Measurements from ENCODE around the gene KRT36. TPM values are rescaled to one million over a fixed set of nuclear protein-coding genes. Genes with fewer than 3 reads are reported as not detected.
A peak's percentile ranks its signal among the peaks of the same experiment; 100 is the strongest.

The KRT36 gene
- total RNA-seq, 6 donors from 2014 or later: not detected

- Histone ChIP-seq H3K9me3 (no peaks in the 10 kb centered on the region), H3K27me3 (no peaks in the 10 kb centered on the region), H3K36me3 (no peaks in the 10 kb centered on the region), H3K27ac (no peak overlapping the region), H3K4me3 (no peak overlapping the region), H3K4me1 (peaks cover 0 to 13% (median 5%) of the 10 kb centered on the region in 4 donors)
- WGBS, 2 donors: 88 to 92% methylated on average over 10 to 11 of the region's 11 CpGs
- ATAC-seq (ENCODE audit: low FRiP score in 2 of 2): no peak
- no peak for DNase-seq
- TF ChIP-seq EP300 (IDR thresholded peaks at IDR 0.05): no peak
- no peak for TF ChIP-seq POLR2A (IDR thresholded peaks at IDR 0.05)
- no peak for TF ChIP-seq POLR2AphosphoS5 (IDR thresholded peaks at IDR 0.05)
- TF ChIP-seq CTCF (IDR thresholded peaks at IDR 0.05): no peak
These were observed 25.5 kb downstream of the KRT36 start for GRCh38 chr17:41464173-41464572.

GRCh38 chr17:41463746-41464145 is 26.0 kb downstream of the KRT36 start:
- Histone ChIP-seq H3K27me3 (no peaks in the 10 kb centered on the region), H3K9me3 (no peaks in the 10 kb centered on the region), H3K4me1 (peaks cover 0 to 13% (median 5%) of the 10 kb centered on the region in 4 donors), H3K27ac (no peak overlapping the region), H3K4me3 (no peak overlapping the region), H3K36me3 (no peaks in the 10 kb centered on the region)
- 87 to 95% methylated on average over 3 to 8 of the region's 8 CpGs for WGBS, 2 donors
- ATAC-seq (ENCODE audit: low FRiP score in 2 of 2): no peak
- no peak for DNase-seq
- TF ChIP-seq EP300 (IDR thresholded peaks at IDR 0.05): no peak
- no peak for TF ChIP-seq POLR2AphosphoS5 (IDR thresholded peaks at IDR 0.05)
- TF ChIP-seq CTCF (IDR thresholded peaks at IDR 0.05): no peak

GRCh38 chr17:41462705-41463104 is 27.0 kb downstream of the KRT36 start:
- no peak for TF ChIP-seq EP300 (IDR thresholded peaks at IDR 0.05)
- TF ChIP-seq POLR2AphosphoS5 (IDR thresholded peaks at IDR 0.05): no peak
- TF ChIP-seq CTCF (IDR thresholded peaks at IDR 0.05): no peak
- no peak for TF ChIP-seq POLR2A (IDR thresholded peaks at IDR 0.05)
- peak in 1 of 2 donors; percentile 54 for DNase-seq

GRCh38 chr17:41457676-41458075 is 32.0 kb downstream of the KRT36 start:
- ATAC-seq (ENCODE audit: low FRiP score in 2 of 2) (no peak), DNase-seq (no peak)
- Histone ChIP-seq H3K36me3 (no peaks in the 10 kb centered on the region), H3K27ac (no peak overlapping the region), H3K4me3 (no peak overlapping the region), H3K27me3 (no peaks in the 10 kb centered on the region), H3K9me3 (no peaks in the 10 kb centered on the region), H3K4me1 (no peaks in the 10 kb centered on the region)
- WGBS, 2 donors: 86 to 87% methylated on average over 4 of the region's 4 CpGs
- no peak for TF ChIP-seq EP300 (IDR thresholded peaks at IDR 0.05)
- TF ChIP-seq POLR2AphosphoS5 (IDR thresholded peaks at IDR 0.05): no peak
- TF ChIP-seq POLR2A (IDR thresholded peaks at IDR 0.05): no peak
- no peak for TF ChIP-seq CTCF (IDR thresholded peaks at IDR 0.05)

More at GRCh38 chr17:41462705-41463104, 27.0 kb downstream of the KRT36 start:
- ATAC-seq (ENCODE audit: low FRiP score in 2 of 2): no peak
- WGBS, 2 donors: 77 to 80% methylated on average over 15 of the region's 15 CpGs
- Histone ChIP-seq H3K4me3 (no peak overlapping the region), H3K27ac (no peak overlapping the region), H3K36me3 (no peaks in the 10 kb centered on the region), H3K9me3 (no peaks in the 10 kb centered on the region), H3K27me3 (no peaks in the 10 kb centered on the region), H3K4me1 (peaks cover 0 to 13% (median 5%) of the 10 kb centered on the region in 4 donors)

GRCh38 chr17:41456204-41456603 is 33.5 kb downstream of the KRT36 start:
- Histone ChIP-seq H3K36me3 (no peaks in the 10 kb centered on the region), H3K4me1 (no peaks in the 10 kb centered on the region), H3K9me3 (no peaks in the 10 kb centered on the region), H3K27ac (no peak overlapping the region), H3K27me3 (no peaks in the 10 kb centered on the region), H3K4me3 (no peak overlapping the region)
- WGBS, 2 donors: 80 to 86% methylated on average over 2 to 3 of the region's 3 CpGs
- TF ChIP-seq POLR2AphosphoS5 (IDR thresholded peaks at IDR 0.05) (no peak), POLR2A (IDR thresholded peaks at IDR 0.05) (no peak), CTCF (IDR thresholded peaks at IDR 0.05) (no peak), EP300 (IDR thresholded peaks at IDR 0.05) (no peak)
- ATAC-seq (ENCODE audit: low FRiP score in 2 of 2) (no peak), DNase-seq (no peak)

All from upper lobe of left lung (tissue), 6 donors.